A673 (cell line): Measurements from ENCODE around the gene UBE2D3. TPM values are rescaled to one million over a fixed set of nuclear protein-coding genes. Genes with fewer than 3 reads are reported as not detected.

Experiments
- BruUV-seq: library from RNA; stranded (reverse); fragments of 400-500 nt; replicated peaks from 2 replicates; lab custom pipeline; 2021; lab: Mats Ljungman, UMichigan
- CTCF ChIA-PET: fragments of 300-600 bp; sonication (Branson Sonifier 250); formaldehyde crosslinking; loops from one replicate; lab custom pipeline; 2022; ENCODE audit warnings: antibody characterized with exemption; lab: Charles Lee
- POLR2A ChIA-PET: fragments of 300-600 bp; sonication (Branson Sonifier 250); formaldehyde crosslinking; loops from one replicate; lab custom pipeline; 2022; ENCODE audit warnings: antibody characterized with exemption; ENCODE audit not compliant: low non-redundant PET; lab: Charles Lee
- DNase-seq: peaks from one replicate; pipeline ENCODE4 v3.0.0-alpha.2; 2015; ENCODE audit warnings: low spot score
- H3K27ac ChIP-seq: fragments of 200-600 bp; sonication (generic); 2 replicates; pipeline ENCODE4 v1.5.1; 2016; ENCODE audit warnings: mixed run types, low read depth, mild to moderate bottlenecking, mixed read lengths, antibody characterized with exemption, low read length; ENCODE audit not compliant: poor library complexity, severe bottlenecking
- H3K27me3 ChIP-seq: fragments of 200-600 bp; sonication (generic); replicated peaks from 2 replicates; pipeline ENCODE4 v1.6.1; 2017; ENCODE audit warnings: mixed run types, low read depth, mild to moderate bottlenecking, mixed read lengths, antibody characterized with exemption, low read length; ENCODE audit not compliant: insufficient read depth, poor library complexity
- H3K36me3 ChIP-seq: fragments of 200-600 bp; sonication (generic); 2 replicates; pipeline ENCODE4 v1.6.1; 2016; ENCODE audit warnings: mixed run types, mild to moderate bottlenecking, mixed read lengths, antibody characterized with exemption, low read length; ENCODE audit not compliant: insufficient read depth, poor library complexity, severe bottlenecking
- H3K4me1 ChIP-seq: fragments of 200-600 bp; sonication (generic); 2 replicates; pipeline ENCODE4 v1.6.1; 2017; ENCODE audit warnings: mixed run types, mild to moderate bottlenecking, mixed read lengths, antibody characterized with exemption, low read length; ENCODE audit not compliant: insufficient read depth, poor library complexity, severe bottlenecking
- H3K4me3 ChIP-seq: fragments of 200-600 bp; sonication (generic); 2 replicates; pipeline ENCODE4 v1.5.1; 2016; ENCODE audit warnings: low read depth, mixed run types, mild to moderate bottlenecking, mixed read lengths, low read length; ENCODE audit not compliant: poor library complexity, severe bottlenecking
- H3K9me3 ChIP-seq: fragments of 200-600 bp; sonication (generic); 2 replicates; pipeline ENCODE4 v1.6.1; 2016; ENCODE audit warnings: mixed run types, low read depth, mild to moderate bottlenecking, mixed read lengths, antibody characterized with exemption, low read length; ENCODE audit not compliant: poor library complexity, severe bottlenecking
- CTCF ChIP-seq: fragments of 300-800, 200-600 bp; sonication (generic); conservative IDR thresholded peaks from 2 replicates; pipeline ENCODE4 v1.5.1; 2017; ENCODE audit warnings: low read depth, mild to moderate bottlenecking, antibody characterized with exemption, low read length, moderate library complexity, mixed read lengths
- EZH2 ChIP-seq: fragments of 200-600 bp; sonication (generic); IDR thresholded peaks from 2 replicates; pipeline ENCODE4 v1.6.1; 2017; ENCODE audit warnings: borderline replicate concordance, low read depth, mild to moderate bottlenecking, mixed read lengths, antibody characterized with exemption, low read length; ENCODE audit not compliant: poor library complexity, severe bottlenecking
- intact Hi-C: fragments of 100-400 bp; cut with micrococcal nuclease; formaldehyde crosslinking; loops from one replicate; pipeline ENCODE4 v1.10.0; 2022; ENCODE audit not compliant: unreplicated experiment
- total RNA-seq: library from RNA; stranded (reverse); gene quantifications from 2 replicates; pipeline ENCODE4 v1.2.3, GENCODE V29; 2021

UBE2D3 gene
- total RNA-seq, 1 experiment from 2014 or later: 378 TPM

- ChIA-PET POLR2A (no interaction called here), CTCF (no interaction called here)
- H3K9me3 ChIP-seq: no peaks in the 10 kb centered on the region
- H3K27me3 ChIP-seq: no peaks in the 10 kb centered on the region
- H3K36me3 ChIP-seq: no peaks in the 10 kb centered on the region
- no peak for TF ChIP-seq CTCF
- no peak for TF ChIP-seq EZH2
- H3K4me1 ChIP-seq: no peaks in the 10 kb centered on the region
- DNase-seq: no peak
- BruUV-seq: no TSS peak
- intact Hi-C loops: no loop called here
- no peak overlapping the region for H3K27ac ChIP-seq
- H3K4me3 ChIP-seq: no peak overlapping the region
Measured at GRCh38 chr4:102754044-102754443, 73.3 kb downstream of the UBE2D3 start.

- CTCF ChIA-PET: interaction anchor here (0.5 kb wide), 1 partner anchor 287 kb away, joined by 4 read pairs; no protein-coding TSS in a partner anchor
- intact Hi-C loops: no loop called here
Measured at GRCh38 chr4:102751941-102752340, 75.4 kb downstream of the UBE2D3 start.

More at GRCh38 chr4:102751941-102752340, 75.4 kb downstream of the UBE2D3 start:
- no peaks in the 10 kb centered on the region for H3K9me3 ChIP-seq
- no peak for DNase-seq
- TF ChIP-seq EZH2 (no peak), CTCF (no peak)
- H3K27me3 ChIP-seq: no peaks in the 10 kb centered on the region
- H3K4me1 ChIP-seq: no peaks in the 10 kb centered on the region
- no TSS peak for BruUV-seq
- POLR2A ChIA-PET: no interaction called here
- H3K4me3 ChIP-seq: no peak overlapping the region
- no peak overlapping the region for H3K27ac ChIP-seq
- H3K36me3 ChIP-seq: no peaks in the 10 kb centered on the region

Other genes starting within 250 kb of the UBE2D3 start
- gene MANBA, start 66.6 kb downstream of the UBE2D3 start, total RNA-seq: 4.0 and 5.5 TPM in 2 replicates
- 40.2 and 49.3 TPM in 2 replicates for gene CISD2, start 41.4 kb upstream of the UBE2D3 start, total RNA-seq
- 0.62 and 1.1 TPM in 2 replicates for gene SLC9B1, start 192.2 kb upstream of the UBE2D3 start, total RNA-seq
- 25.3 and 28.0 TPM in 2 replicates for gene SLC9B2, start 249.2 kb upstream of the UBE2D3 start, total RNA-seq